ENCODE measurements around the gene TIMM44.

DNA sequence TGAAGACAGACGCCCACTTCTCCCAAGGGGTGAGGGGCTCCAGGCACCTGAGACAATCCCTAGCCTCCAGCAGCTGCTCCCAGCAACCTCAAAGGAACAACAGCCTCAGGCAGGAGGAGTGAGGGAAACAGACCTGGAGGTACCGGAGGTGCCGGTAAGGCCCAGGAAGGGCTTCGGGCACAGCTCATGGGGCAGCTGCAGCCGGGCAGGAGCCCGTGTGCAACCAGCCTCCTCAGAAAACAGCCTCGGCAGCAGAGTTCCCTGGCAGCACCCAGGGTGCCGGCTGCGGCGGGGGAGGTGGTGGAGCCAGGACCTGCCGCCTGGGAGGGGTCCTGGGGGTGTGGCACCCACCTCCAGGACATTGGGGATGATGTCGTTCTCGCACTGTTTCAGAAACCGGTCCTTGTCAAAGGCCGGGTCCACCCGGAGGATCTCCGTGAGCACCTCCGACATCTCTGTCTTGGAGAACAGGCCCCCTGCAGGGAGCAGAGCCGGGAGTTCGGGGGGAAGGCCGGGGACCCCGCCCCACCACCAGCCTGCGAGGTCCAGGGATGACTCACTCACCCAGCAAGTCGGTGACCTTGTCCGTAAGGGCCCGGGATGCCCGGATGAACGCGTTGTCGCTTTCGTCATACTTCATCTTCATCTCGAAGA is 11.1 kb downstream of the TIMM44 start:
- TF ChIP-seq, protein P1, sequence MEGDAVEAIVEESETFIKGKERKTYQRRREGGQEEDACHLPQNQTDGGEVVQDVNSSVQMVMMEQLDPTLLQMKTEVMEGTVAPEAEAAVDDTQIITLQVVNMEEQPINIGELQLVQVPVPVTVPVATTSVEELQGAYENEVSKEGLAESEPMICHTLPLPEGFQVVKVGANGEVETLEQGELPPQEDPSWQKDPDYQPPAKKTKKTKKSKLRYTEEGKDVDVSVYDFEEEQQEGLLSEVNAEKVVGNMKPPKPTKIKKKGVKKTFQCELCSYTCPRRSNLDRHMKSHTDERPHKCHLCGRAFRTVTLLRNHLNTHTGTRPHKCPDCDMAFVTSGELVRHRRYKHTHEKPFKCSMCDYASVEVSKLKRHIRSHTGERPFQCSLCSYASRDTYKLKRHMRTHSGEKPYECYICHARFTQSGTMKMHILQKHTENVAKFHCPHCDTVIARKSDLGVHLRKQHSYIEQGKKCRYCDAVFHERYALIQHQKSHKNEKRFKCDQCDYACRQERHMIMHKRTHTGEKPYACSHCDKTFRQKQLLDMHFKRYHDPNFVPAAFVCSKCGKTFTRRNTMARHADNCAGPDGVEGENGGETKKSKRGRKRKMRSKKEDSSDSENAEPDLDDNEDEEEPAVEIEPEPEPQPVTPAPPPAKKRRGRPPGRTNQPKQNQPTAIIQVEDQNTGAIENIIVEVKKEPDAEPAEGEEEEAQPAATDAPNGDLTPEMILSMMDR (IDR thresholded peaks at IDR 0.05), result no peak
- TF ChIP-seq POLR2AphosphoS5 (IDR thresholded peaks at IDR 0.05) (no peak), POLR2A (IDR thresholded peaks at IDR 0.05) (no peak)
